Activated T-cell treated with anti-CD3 and anti-CD28 coated beads, Interleukin-2, amount 50 U/mL, for 1 hour (primary cell): ENCODE data around the gene IKZF4.
"Not testable (repeated sequence)": the region's sequence is repeated elsewhere in the genome, so short reads cannot be mapped to it uniquely, and the experiment has no call there.

Experiments used
- DNase-seq: peaks from one replicate; pipeline ENCODE4 v3.0.0-alpha.2; 2020

The IKZF4 gene

DNA sequence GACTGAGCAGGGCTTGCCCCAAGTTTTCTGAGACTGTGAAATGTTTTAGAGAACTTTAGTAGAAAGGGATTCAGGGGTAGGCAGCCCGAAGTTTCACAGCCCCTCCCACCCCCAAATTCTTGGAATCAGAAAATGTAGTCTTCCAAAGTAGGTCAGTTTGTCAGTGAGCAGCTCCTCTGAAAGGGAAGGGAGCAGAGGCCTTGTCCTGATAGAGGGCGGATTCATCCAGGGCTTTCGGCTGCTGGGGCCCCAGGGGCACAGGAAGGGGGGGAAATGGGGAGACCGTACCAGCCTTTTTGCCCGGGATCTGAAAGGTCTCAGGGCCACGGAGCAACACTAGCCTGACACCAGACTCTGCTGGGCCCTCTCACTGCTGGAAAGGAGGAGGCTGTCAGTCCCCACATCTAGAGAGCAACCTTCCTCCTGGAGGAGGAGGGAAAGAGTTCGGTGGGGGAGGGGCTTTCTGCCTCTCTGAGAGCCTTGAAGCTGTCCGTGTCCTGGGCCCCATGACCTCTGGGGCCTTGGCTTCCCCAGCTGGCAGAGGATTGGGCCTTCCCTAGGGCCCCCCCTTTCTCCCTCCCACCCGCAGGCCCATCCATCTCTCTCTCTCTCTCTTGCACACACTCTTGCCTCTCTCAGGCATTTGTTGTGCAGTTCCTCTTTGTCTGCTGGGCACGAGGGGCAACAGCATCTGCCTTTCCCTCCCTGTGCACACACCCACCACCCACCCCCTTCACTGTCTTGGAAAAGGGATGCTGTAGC, at the start of gene IKZF4:
Gene IKZF4, plus strand, starts transcription at position 621 of the 762 bp plus-strand sequence. CDS start 451 bp downstream, outside the sequence.
- DNase-seq: no peak

DNA sequence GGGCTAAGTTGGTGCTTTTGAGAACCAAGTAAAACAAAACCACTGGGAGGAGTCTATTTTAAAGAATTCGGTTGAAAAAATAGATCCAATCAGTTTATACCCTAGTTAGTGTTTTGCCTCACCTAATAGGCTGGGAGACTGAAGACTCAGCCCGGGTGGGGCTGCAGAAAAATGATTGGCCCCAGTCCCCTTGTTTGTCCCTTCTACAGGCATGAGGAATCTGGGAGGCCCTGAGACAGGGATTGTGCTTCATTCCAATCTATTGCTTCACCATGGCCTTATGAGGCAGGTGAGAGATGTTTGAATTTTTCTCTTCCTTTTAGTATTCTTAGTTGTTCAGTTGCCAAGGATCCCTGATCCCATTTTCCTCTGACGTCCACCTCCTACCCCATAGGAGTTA, 48.8 kb upstream of the IKZF4 start:
- DNase-seq: no peak

DNA sequence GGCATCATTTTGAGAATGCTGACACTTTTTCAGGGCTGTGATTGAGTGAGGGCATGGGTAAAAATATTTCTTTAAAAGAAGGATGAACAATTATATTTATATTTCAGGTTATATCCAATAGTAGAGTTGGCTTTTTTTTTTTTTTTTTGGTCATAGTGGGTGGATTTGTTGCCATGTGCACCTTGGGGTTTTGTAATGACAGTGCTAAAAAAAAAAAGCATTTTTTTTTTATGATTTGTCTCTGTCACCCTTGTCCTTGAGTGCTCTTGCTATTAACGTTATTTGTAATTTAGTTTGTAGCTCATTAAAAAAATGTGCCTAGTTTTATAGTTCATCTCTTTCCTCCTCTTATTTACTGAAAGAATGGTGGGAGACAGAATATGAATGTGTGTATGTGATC, 48.4 kb upstream of the IKZF4 start:
- no peak for DNase-seq

DNA sequence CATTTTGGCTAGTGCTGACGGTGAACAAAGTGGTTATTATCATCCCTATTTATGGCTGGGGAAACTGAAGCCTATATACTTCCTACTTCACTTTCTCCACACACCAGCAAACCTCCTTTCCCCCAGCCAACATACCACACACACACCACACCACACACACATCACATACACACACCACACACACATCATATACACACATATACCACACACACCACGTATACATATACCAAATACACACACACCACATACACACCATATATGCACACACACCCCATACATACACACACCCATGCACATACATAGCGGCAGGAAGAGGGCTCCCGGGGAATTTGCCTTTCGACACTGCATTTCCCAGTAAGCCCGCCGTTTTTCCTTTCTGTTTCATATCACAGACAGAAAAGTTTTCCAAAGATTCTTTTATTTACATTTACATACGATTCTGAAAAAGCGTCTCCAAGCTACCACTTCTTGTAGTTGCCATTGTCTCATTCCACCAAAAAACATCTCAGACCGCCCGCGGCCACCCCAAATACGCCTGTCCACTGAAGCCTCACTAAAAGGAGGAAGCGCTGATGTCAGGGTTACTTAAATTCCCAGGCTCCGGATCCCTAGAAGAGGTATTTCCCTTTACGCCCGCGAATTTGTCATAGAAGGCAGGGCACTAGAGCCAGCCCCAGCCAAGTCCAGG, 47.8 kb upstream of the IKZF4 start:
- DNase-seq: no peak

DNA sequence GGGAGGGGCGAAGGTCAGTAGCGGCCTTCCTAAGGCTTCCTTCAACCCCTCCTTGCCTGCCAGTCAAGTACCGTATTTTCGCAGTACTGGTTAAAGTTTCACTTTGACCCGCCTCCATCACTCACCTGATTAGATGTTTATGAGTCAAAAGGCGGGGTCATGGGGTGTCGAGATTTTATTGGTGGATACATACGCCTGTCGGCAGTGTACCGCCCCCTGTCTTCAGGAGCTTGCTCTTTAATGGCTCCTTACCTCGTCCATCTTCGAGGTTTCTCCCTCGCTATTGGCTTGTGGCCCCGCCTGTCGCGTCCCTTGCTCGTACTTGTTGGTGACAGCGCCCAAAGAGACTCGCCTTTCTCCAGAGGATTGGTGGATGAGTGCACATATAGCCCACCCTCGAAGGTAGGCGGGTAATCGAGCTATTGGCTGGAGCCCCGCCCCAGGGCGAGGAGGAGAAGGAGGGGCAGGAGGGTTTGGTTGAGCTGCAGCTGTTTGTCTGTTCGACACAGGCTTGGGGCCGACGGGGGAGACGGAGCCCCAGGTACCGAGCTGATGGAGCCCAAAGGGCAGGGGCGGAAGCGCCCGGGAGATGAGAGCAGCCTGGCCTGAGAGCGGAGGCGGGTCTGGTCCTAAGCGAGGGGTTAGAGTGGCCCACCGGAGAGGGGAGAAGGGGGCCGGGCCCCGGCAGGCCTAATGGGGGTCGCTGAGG, 47.1 kb upstream of the IKZF4 start, which contains the start of gene RAB5B:
Gene RAB5B, plus strand, starts transcription at position 480 of the 709 bp plus-strand sequence. CDS start 12,883 bp downstream, outside the sequence.
- DNase-seq: peak; percentile 93

DNA sequence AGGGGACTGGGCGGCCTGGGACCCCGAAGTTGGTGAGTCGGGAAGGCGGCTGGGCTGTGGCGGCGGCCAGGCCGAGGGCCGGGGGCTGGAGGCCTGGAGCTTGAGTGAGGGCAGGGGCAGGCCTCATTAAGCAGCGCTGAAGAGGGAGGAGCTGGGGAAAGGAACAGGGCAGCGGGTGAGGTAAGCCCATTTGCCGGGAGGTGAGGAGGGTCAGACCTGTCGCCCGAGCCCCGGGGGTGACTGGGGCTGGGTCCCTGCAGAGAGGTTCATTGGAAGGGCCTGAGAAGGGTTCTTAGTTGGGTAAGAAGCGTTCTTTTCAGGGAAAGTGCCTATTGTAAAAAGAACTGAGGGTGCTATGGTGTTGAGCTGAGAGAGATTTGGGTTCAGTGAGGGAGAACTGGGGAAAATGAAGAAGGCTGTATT, 46.5 kb upstream of the IKZF4 start:
- DNase-seq: no peak

DNA sequence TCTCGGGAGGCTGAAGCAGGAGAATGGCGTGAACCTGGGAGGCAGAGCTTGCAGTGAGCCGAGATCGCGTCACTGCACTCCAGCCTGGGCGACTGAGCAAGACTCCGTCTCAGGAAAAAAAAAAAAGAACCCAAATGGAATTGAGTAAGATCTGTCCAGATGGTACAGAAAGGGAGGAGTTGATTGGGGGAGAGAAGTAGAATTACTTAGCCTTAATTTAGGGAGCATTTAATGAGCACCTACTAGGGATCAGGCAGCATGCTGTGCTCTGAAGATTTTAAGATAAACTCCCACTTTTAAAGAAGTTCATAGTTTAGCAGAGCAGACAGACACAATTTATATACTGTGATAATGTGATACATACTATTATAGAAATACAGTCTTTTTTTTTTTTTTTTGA, 42.5 kb upstream of the IKZF4 start:
- no peak for DNase-seq

DNA sequence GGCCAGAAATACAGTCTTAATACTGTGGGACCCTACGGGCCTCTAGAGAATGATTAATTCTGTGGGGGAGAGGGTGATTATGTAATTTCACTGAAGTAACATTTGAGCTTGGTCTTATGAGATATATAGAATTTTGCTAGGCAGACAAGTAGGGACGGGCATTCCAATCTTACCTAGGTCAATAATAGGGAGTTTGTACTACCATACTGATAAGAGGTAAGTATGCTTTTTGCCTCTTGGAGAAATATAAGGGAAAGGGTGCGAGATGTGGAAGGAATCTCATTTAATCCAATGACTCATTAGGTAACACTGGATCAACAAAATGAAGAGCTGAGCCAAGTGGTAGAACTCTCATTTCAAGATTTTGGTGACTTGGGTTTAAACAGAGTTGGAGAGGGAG, 41.8 kb upstream of the IKZF4 start:
- no peak for DNase-seq

DNA sequence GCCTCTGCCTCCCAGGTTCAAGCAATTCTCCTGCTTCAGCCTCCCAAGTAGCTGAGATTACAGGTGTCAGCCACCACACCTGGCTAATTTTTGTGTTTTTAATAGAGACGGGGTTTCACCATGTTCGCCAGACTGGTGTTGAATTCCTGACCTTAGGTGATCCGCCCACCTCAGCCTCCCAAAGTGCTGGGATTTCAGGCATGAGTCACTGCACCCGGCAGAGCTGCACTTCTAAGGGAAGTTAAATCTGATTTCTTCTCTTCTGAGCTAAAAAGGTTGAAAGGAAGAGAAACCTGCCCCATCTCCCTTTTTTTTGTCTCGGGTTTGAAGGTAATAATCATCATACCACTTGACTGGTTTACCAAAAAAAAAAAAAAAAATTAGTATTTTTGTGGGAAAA, 39.0 kb upstream of the IKZF4 start:
- DNase-seq: not testable (repeated sequence)

DNA sequence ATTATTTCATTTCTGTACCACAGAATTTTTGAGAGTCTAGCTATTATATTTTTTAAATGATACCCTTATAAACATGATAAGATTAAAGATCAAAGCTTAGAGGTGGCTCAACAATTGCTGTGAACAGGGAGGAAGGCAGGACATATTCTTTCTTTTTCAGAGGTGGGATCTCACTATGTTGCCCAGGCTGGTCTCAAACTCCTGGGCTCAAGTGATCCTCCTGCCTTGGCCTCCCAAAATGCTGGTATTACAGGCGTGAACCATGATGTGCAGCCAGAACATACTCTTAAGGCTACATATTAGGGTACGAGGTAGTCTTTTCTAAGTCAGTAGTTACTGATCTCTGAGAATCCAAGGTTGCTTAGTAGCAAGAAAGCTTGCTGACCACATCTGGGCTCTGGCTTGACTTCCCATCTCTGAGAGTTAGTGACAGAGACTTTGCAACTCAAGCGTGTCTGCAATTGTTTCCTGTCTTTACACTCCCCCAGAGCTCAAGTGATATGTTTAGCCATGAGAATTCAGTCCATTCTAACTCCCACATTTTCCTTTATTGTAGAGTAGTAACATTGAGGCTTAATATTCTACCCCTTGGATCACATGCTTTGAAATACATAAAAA, 38.4 kb upstream of the IKZF4 start:
- no peak for DNase-seq

DNA sequence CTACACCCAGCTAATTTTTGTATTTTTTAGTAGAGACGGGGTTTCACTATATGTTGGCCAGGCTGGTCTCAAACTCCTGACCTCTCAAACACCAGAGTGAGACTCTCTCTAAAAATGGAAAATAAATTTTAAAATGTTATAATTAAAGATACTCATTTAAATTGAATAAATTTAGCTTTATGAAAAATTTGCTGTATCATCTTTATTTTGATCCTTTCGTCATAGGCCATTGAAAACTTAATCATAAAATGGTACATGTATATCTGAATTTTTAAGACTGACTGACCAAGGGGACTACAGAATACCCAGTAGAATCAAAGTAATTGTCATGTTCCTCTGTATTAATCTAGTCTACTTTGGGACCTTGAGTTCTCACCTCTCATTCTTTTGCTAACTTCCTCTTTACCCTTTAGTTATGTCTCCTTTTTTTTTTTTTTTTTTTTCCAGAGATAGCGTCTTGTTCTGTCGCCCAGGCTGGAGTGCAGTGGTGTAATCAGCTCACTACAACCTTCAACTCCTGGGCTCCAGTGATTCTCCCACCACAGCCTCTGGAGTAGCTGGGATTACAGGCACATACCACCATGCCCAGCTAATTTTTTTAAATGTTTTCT, 37.5 kb upstream of the IKZF4 start:
- no peak for DNase-seq

DNA sequence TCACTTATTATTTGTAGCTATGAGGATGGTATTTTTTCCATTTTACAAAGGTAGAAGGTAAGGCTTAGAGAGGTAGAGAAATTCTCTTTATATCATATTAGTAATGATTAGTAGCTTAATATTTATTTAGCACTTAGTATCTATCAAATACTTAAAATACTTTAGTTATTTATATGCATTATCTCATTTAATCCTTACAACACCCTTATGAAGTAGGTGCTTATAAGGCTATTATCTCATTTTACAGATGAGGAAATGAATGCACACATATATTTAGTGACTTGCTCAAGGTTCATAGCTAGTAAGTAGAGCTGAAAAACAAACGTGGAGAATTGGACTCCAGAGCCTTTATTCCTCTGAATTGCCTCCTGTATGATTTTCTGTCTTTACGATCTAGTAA, 36.0 kb upstream of the IKZF4 start:
- DNase-seq: no peak

DNA sequence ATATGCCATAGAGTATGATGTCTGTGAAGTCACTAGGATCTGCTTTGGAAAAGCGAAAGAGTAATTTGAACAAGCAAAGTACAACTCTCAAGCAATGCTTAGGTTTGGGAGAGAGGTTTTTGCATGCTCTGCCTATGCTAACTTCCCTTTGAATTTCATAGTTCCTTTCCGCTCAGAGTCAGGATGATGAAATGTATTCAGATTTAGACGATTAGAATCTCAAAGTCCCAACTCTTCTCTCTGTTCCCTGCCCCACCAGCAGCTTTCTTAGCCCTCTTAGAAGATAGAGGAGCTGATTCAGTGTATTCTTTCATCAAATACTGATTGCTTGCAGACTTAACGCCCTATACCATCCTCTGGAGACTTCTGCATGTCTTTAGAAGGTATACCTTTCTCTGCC, 35.5 kb upstream of the IKZF4 start:
- no peak for DNase-seq

DNA sequence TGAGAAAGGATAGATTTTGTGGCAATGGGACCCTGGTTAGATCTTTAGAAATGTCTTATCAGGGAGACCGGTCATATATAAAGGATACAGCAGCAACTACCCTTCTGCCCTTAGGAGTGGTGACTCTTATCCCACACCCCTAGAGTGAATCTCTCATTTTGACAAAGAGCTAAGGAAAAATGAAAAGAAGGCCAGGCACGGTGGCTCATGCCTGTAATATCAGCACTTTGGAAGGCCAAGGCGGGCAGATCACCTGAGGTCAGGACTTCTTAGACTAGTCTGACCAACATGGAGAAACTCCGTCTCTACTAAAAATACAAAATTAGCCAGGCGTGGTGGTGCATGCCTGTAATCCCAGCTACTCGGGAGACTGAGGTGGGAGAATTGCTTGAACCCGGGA, 34.9 kb upstream of the IKZF4 start:
- DNase-seq: not testable (repeated sequence)

DNA sequence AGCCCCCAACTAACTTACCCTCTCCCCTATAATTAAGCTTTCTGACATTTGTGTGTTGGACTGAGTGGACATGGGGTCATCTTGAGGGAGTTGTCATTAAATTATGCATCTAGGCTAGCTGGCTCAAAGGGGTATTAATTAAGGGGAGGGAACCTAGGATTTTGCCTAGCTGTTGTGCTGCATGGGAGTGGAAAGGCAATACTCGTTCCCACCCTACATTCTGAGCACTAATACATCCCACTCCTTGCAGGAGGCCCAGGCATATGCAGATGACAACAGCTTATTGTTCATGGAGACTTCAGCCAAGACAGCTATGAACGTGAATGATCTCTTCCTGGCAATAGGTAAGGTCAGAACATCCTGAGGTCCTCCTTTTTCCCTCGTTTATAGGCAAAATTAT, 29.7 kb upstream of the IKZF4 start:
- DNase-seq: no peak

DNA sequence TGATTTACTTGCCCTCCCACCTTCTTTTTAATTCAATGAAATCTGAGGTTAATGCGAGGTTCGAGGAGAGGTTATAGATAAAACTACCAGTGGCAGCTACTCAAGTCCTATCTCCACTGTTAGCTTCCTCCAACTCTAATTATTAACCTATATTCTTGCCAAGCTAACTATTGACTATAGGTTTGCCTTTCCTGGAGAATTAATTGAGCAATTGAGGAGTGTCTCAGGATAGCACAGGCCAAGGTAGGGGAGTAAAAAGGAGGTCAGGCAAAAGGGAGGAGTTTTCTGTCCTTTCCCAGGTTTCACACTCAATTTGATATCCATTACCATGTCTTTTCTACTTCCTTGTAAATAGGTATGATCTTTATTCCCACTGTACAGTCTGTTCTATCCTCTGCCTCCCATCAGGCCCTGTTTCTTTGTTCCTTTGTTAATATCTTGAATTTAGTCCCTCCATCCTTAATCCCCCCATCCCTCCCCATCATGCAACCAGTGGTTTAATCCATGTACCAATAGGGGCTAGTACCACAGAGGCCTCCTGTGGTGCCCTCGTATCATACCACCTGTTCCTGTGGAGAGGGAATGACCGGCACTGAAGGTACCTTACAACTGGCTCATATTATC, 27.5 kb upstream of the IKZF4 start:
- no peak for DNase-seq

DNA sequence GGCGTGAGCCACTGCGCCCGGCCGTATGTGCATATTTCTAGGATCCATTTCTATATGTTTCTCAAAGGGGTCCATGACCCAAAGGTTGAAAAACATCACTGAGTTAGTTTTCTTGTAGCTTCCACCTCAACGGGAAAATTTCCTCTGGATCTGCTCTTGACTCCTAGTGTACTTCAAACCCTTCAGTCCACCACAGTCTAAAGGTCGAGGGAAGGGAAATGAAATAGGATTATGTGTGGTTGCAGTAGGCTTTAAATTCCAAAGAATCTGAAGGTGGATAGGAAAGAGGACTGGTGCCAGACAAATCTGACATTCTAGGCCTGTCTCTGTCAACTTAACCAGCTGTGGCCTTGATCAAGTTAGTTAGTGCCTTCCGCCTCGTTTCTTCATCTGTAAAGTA, 25.5 kb upstream of the IKZF4 start:
- DNase-seq: no peak

DNA sequence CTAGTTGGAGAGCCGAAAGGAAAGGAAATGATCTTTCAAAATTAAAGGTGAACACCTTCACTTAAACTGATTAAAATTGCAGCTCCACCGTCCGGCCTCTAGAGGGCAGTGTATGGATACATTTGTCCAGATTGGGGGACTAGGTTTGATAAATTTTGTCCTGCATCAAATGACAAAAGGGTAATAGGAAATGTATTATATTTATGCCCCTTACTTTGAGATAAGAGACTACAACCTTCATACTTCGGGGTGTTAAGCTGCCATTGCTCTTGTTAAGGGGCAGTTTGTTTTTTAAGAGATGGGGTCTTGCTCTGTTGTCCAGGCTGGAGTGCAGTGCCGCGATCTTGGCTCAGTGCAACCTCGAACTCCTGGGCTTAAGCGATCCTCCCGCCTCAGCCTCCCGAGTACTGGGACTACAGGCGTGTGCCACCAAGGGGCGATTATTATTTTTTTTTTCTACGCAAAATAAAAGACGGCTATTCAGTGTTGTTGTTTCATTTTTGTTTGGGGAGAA, 24.6 kb upstream of the IKZF4 start:
- DNase-seq: peak; percentile 56

DNA sequence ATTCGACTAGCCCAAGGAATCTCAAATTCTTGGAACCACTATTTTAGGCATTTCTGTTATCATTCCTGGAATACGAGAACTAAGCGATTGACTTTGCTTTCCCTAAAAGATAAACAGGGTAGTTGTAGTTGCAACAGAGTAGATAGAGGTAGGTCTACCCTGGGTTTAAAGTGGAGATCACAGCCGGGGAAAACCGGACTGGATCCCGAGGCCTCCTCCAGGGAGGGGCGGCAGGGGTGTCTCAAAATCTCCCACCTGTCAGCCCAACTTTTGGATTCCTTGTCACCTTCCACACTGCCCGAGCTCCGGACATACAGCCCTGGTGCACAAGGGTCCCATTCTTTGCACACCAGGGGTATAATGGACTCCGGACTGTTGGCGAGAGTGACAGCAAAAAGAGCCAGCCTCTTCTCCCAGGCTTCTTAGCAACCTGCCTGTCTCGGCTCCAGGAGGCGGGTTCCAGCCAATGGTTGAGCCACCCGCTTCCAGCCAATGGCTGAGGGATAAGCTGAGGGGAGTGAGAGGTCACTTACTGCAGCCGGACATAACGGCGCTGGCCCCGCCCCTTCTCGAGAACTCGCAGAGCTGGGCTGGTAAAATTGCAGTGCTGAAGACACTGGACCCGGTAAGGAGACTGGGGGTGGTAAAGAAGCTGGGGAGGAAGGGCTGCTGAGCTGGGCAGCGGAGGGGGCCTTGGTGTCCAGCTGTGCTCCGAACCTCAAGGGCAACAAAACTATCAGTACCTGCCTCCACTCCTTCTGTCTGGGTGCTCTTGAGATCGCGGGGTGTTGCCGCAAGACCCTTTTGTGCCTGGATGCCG, 23.9 kb upstream of the IKZF4 start, which contains the start of gene SUOX:
Gene SUOX, plus strand, starts transcription at position 562 of the 820 bp plus-strand sequence. CDS start 4,946 bp downstream, outside the sequence.
- DNase-seq: no peak

DNA sequence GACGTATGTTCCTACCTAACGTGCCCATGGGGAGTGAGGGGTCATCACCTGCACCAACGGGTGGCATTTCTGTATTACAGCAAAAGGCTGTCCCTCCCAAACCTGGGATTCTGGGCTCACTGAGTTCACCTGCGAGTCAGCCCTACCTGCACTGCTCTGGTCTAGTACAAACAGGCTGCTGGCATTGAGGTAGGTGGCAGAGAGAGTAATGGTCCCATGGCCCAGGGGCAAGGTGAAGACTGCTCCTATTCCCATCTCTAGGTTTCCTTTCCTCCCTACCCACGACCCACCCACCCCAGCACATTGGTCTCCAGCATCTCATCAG, 23.3 kb upstream of the IKZF4 start:
- DNase-seq: no peak

DNA sequence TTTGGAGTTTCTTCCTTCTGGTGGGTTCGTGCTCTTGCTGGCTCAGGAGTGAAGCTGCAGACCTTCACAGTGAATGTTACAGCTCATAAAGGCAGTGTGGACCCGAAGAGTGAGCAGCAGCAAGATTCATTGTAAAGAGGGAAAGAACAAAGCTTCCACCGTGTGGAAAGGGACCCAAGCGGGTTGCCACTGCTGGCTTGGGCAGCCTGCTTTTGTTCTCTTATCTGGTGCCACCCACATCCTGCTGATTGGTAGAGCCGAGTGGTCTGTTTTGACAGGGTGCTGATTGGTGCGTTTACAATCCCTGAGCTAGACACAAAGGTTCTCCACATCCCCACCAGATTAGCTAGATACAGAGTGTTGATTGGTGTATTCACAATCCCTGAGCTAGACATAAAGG, 21.3 kb upstream of the IKZF4 start:
- DNase-seq: not testable (repeated sequence)
